ENCODE measurements around the gene CCDC116.

- no peak for TF ChIP-seq CTCF (conservative IDR thresholded peaks at IDR 0.05)
- TF ChIP-seq ZFX (IDR thresholded peaks at IDR 0.05) = no peak
Observed at GRCh38 chr22:21669026-21669425, 36.5 kb downstream of the CCDC116 start.
